ENCODE results near the gene RAG2.

RAG2 gene

DNA sequence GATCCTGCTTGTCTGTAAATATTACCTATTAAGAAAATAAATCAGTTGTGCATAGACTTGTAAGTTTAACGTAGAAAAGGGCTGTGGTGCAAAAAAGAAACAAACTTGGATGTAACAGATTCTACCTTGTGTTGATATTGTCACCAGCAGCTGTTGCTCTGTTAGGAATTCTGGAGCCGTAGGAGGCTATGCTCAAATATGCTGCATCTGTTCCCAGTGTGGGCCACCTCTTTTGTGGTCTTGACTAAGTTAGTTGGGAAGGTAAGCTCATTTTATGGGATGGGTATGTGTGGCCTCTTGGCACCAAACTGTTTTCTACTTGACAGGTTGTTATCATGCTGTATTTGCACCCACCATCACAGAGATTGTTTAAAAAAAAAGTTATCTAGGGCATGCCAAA, 29.4 kb upstream of the RAG2 start:
- TF ChIP-seq, protein P1, sequence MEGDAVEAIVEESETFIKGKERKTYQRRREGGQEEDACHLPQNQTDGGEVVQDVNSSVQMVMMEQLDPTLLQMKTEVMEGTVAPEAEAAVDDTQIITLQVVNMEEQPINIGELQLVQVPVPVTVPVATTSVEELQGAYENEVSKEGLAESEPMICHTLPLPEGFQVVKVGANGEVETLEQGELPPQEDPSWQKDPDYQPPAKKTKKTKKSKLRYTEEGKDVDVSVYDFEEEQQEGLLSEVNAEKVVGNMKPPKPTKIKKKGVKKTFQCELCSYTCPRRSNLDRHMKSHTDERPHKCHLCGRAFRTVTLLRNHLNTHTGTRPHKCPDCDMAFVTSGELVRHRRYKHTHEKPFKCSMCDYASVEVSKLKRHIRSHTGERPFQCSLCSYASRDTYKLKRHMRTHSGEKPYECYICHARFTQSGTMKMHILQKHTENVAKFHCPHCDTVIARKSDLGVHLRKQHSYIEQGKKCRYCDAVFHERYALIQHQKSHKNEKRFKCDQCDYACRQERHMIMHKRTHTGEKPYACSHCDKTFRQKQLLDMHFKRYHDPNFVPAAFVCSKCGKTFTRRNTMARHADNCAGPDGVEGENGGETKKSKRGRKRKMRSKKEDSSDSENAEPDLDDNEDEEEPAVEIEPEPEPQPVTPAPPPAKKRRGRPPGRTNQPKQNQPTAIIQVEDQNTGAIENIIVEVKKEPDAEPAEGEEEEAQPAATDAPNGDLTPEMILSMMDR (IDR thresholded peaks at IDR 0.05; ENCODE audit: low read length), result no peak
- no peak for TF ChIP-seq EZH2 (IDR thresholded peaks at IDR 0.05; ENCODE audit: borderline replicate concordance, low read length)
- no peak overlapping the region for H3K27ac ChIP-seq (ENCODE audit: low read depth, low read length, poor library complexity, severe bottlenecking)
- H3K36me3 ChIP-seq (ENCODE audit: insufficient read depth, low read length), result no peaks in the 10 kb centered on the region
- H3F3A ChIP-seq (ENCODE audit: insufficient read depth, low read length), result no peaks in the 10 kb centered on the region
- no peaks in the 10 kb centered on the region for H3K9me2 ChIP-seq (ENCODE audit: low read depth, low read length)
- H4K20me1 ChIP-seq (ENCODE audit: insufficient read depth, low read length), result no peaks in the 10 kb centered on the region
- no peaks in the 10 kb centered on the region for H3K27me3 ChIP-seq (ENCODE audit: insufficient read depth, low read length)
- H3K9me3 ChIP-seq (ENCODE audit: low read length), result no peaks in the 10 kb centered on the region
- no peak overlapping the region for H3K4me2 ChIP-seq (ENCODE audit: low read length)
- no peak overlapping the region for H3K9ac ChIP-seq (ENCODE audit: low read length)
- no peak overlapping the region for H2AFZ ChIP-seq (ENCODE audit: low read length)
- H3K4me3 ChIP-seq (ENCODE audit: low read depth, low read length, poor library complexity, severe bottlenecking), result no peak overlapping the region
- H3K79me2 ChIP-seq (ENCODE audit: insufficient read depth, low read length), result no peaks in the 10 kb centered on the region
- H3K4me1 ChIP-seq (ENCODE audit: insufficient read depth, low read length, severe bottlenecking), result peaks cover 70% of the 10 kb centered on the region

DNA sequence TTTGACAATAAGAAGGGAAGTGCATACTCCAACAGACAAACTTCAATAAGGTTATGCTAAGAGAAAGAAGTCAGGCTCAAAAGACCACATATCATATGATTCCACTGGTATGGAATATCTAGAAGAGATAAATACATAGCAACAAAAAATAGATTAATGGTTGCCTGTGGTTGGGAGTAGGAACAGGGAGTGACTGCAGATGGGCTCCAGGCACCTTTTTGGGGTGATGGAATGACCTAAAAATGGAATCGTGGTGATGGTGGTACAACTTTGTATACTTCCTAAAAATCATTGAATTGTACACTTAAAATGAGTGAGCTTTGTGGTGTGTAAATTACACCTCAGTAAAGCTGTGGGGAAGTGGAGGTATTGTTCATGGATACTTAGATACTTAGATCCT, 29.0 kb upstream of the RAG2 start:
- H3K4me1 ChIP-seq (ENCODE audit: insufficient read depth, low read length, severe bottlenecking), result peaks cover 75% of the 10 kb centered on the region
- no peak overlapping the region for H2AFZ ChIP-seq (ENCODE audit: low read length)
- no peaks in the 10 kb centered on the region for H3F3A ChIP-seq (ENCODE audit: insufficient read depth, low read length)
- H3K9ac ChIP-seq (ENCODE audit: low read length), result no peak overlapping the region
- H3K9me3 ChIP-seq (ENCODE audit: low read length), result no peaks in the 10 kb centered on the region
- H3K4me2 ChIP-seq (ENCODE audit: low read length), result no peak overlapping the region
- H3K9me2 ChIP-seq (ENCODE audit: low read depth, low read length), result no peaks in the 10 kb centered on the region
- H3K79me2 ChIP-seq (ENCODE audit: insufficient read depth, low read length), result no peaks in the 10 kb centered on the region
- no peaks in the 10 kb centered on the region for H4K20me1 ChIP-seq (ENCODE audit: insufficient read depth, low read length)
- H3K36me3 ChIP-seq (ENCODE audit: insufficient read depth, low read length), result no peaks in the 10 kb centered on the region
- no peak overlapping the region for H3K27ac ChIP-seq (ENCODE audit: low read depth, low read length, poor library complexity, severe bottlenecking)
- H3K4me3 ChIP-seq (ENCODE audit: low read depth, low read length, poor library complexity, severe bottlenecking), result no peak overlapping the region
- no peaks in the 10 kb centered on the region for H3K27me3 ChIP-seq (ENCODE audit: insufficient read depth, low read length)
- TF ChIP-seq EZH2 (IDR thresholded peaks at IDR 0.05; ENCODE audit: borderline replicate concordance, low read length), result no peak
- TF ChIP-seq, protein P1 (IDR thresholded peaks at IDR 0.05; ENCODE audit: low read length), result no peak

DNA sequence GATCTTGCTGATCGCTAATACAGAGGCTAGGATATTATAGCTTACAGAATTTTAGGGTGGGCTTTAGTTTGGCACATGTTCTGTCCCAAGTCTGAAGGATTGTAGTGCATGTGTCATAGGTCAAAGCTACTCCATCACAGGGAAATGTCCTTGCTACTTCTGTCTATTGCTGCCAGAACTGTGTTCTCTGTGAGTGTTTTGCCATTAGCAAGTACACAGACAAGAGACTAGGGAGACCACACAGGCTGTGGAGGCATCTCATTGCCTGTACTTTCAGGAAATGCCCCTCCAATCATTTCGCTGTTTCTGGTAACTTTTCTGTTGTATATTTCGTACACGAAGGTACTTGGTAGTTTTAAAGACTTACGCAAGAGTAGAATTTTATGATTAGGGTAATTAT, 25.5 kb upstream of the RAG2 start:
- Histone ChIP-seq H3K27ac (ENCODE audit: low read depth, low read length, poor library complexity, severe bottlenecking) (peak overlapping the region; percentile 45), H3K9me3 (ENCODE audit: low read length) (no peaks in the 10 kb centered on the region), H3K36me3 (ENCODE audit: insufficient read depth, low read length) (no peaks in the 10 kb centered on the region), H3K9ac (ENCODE audit: low read length) (no peak overlapping the region), H4K20me1 (ENCODE audit: insufficient read depth, low read length) (no peaks in the 10 kb centered on the region), H3K4me2 (ENCODE audit: low read length) (no peak overlapping the region), H3F3A (ENCODE audit: insufficient read depth, low read length) (no peaks in the 10 kb centered on the region), H3K4me1 (ENCODE audit: insufficient read depth, low read length, severe bottlenecking) (peaks cover 83% of the 10 kb centered on the region), H3K4me3 (ENCODE audit: low read depth, low read length, poor library complexity, severe bottlenecking) (no peak overlapping the region), H2AFZ (ENCODE audit: low read length) (no peak overlapping the region), H3K79me2 (ENCODE audit: insufficient read depth, low read length) (no peaks in the 10 kb centered on the region), H3K27me3 (ENCODE audit: insufficient read depth, low read length) (no peaks in the 10 kb centered on the region), H3K9me2 (ENCODE audit: low read depth, low read length) (no peaks in the 10 kb centered on the region)
- TF ChIP-seq, protein P1 (IDR thresholded peaks at IDR 0.05; ENCODE audit: low read length), result no peak
- no peak for TF ChIP-seq EZH2 (IDR thresholded peaks at IDR 0.05; ENCODE audit: borderline replicate concordance, low read length)
